K562 (cell line): ENCODE data around the gene HSPA5. TPM values are rescaled to one million over a fixed set of nuclear protein-coding genes. Genes with fewer than 3 reads are reported as not detected.

ENCODE experiments used
- ATAC-seq: fragments of 200-7000 bp; cut with Tn5 transposase; 3 replicates; pipeline ENCODE4 v1.9.1; 2020; ENCODE audit warnings: moderate library complexity
- BruUV-seq: library from RNA; stranded (reverse); fragments of 400-500 nt; replicated peaks from 2 replicates; lab custom pipeline; 2021; lab: Mats Ljungman, UMichigan
- CTCF ChIA-PET: fragments of 300-600 bp; formaldehyde crosslinking; extraction: SDS; loops from one replicate; lab custom pipeline; 2021; ENCODE audit warnings: low intra/inter-chr PET ratio; lab: Yijun Ruan, JAX
- POLR2A ChIA-PET: fragments of 300-600, 350-650 bp; sonication (Branson Sonifier 250); formaldehyde crosslinking; extraction: SDS; loops from one replicate; lab custom pipeline; 2021; ENCODE audit warnings: antibody characterized with exemption, inconsistent platforms; lab: Yijun Ruan, JAX
- DNase-seq, 4 experiments: peaks; one replicate each; pipeline versions ENCODE4 v3.0.0 to v3.0.0-alpha.2; 2011 to 2018; ENCODE audit warnings: low spot score in 3 of 4, mixed read lengths in 3 of 4; ENCODE audit errors: extremely low read depth in 1 of 4
- FAIRE-seq: peaks from 2 replicates; lab custom pipeline; 2011; peaks lifted over from hg19 to GRCh38; lab: Jason Lieb, UNC
- H2AFZ ChIP-seq: 2 replicates; pipeline ENCODE4 v1.6.0; 2011; ENCODE audit warnings: low read depth, low read length, control low read depth, inconsistent platforms
- H3K27ac ChIP-seq: fragments of 200-600 bp; 3 replicates; pipeline ENCODE4 v1.8.0; 2011; ENCODE audit warnings: low read depth, mild to moderate bottlenecking, control low read depth, inconsistent platforms, low read length, moderate library complexity, mixed read lengths; ENCODE audit errors: extremely low read depth
- H3K27me3 ChIP-seq, 2 experiments: fragments of 300-600 bp in 1 of 2; 2 replicates in 1 of 2; 3 replicates in 1 of 2; pipeline versions ENCODE4 v1.6.0 to v1.8.0; 2011; ENCODE audit warnings: inconsistent platforms in 2 of 2, low read length in 2 of 2, mild to moderate bottlenecking in 1 of 2, mixed read lengths in 1 of 2, moderate library complexity in 1 of 2; ENCODE audit not compliant: control insufficient read depth in 2 of 2, insufficient read depth in 2 of 2
- H3K36me3 ChIP-seq: fragments of 300-600 bp; 3 replicates; pipeline ENCODE4 v1.8.0; 2011; ENCODE audit warnings: mild to moderate bottlenecking, low read length, inconsistent platforms; ENCODE audit not compliant: control insufficient read depth, insufficient read depth
- H3K4me1 ChIP-seq, 2 experiments: fragments of 200-600 bp in 1 of 2; replicated peaks in 1 of 2; 2 replicates in 1 of 2; 3 replicates in 1 of 2; pipeline versions ENCODE4 v1.5.1 to v1.8.0; 2011; ENCODE audit warnings: inconsistent platforms in 2 of 2, low read length in 2 of 2, mild to moderate bottlenecking in 1 of 2, mixed read lengths in 1 of 2, moderate library complexity in 1 of 2; ENCODE audit not compliant: control insufficient read depth in 2 of 2, insufficient read depth in 2 of 2
- H3K4me2 ChIP-seq: 2 replicates; pipeline ENCODE4 v1.6.1; 2011; ENCODE audit warnings: low read length, control low read depth, inconsistent platforms, mixed read lengths; ENCODE audit not compliant: insufficient read depth
- H3K4me3 ChIP-seq: fragments of 200-600 bp; sonication (generic), shearing (Covaris generic); 2 replicates; pipeline ENCODE4 v1.5.1; 2016; ENCODE audit warnings: control low read depth, inconsistent platforms
- H3K79me2 ChIP-seq: fragments of 200-600 bp; 3 replicates; pipeline ENCODE4 v1.8.0; 2011; ENCODE audit warnings: low read length, inconsistent platforms; ENCODE audit not compliant: control insufficient read depth, insufficient read depth
- H3K9ac ChIP-seq, 2 experiments: 2 replicates each; pipeline versions ENCODE4 v1.6.0 to v1.6.1; 2011; ENCODE audit warnings: low read depth in 2 of 2, low read length in 2 of 2, control low read depth in 1 of 2, inconsistent platforms in 1 of 2, mild to moderate bottlenecking in 1 of 2, mixed read lengths in 1 of 2; ENCODE audit not compliant: insufficient read depth in 1 of 2
- H3K9me1 ChIP-seq: one replicate; pipeline ENCODE4 v1.6.0; 2011; ENCODE audit warnings: inconsistent platforms, mild to moderate bottlenecking, low read length, moderate library complexity; ENCODE audit not compliant: control insufficient read depth, insufficient read depth
- H3K9me3 ChIP-seq: replicated peaks from 2 replicates; pipeline ENCODE4 v1.5.1; 2011; ENCODE audit warnings: low read depth, low read length, inconsistent platforms; ENCODE audit not compliant: control insufficient read depth, insufficient read depth
- H4K20me1 ChIP-seq: replicated peaks from 2 replicates; pipeline ENCODE4 v1.6.1; 2011; ENCODE audit warnings: low read length, inconsistent platforms, mixed read lengths; ENCODE audit not compliant: control insufficient read depth, insufficient read depth
- GATAD2B ChIP-seq: fragments of 450-650 bp; IDR thresholded peaks from 2 replicates; pipeline ENCODE4 v1.6.1; 2017; ENCODE audit warnings: mild to moderate bottlenecking, borderline replicate concordance
- ILK ChIP-seq: fragments of 450-650 bp; IDR thresholded peaks from 2 replicates; pipeline ENCODE4 v1.6.1; 2016; ENCODE audit warnings: missing genetic modification characterization, low read depth, mild to moderate bottlenecking, missing compliant biosample characterization, moderate library complexity, borderline replicate concordance
- NFXL1 ChIP-seq: fragments of 450-650 bp; formaldehyde crosslinking; IDR thresholded peaks from 2 replicates; pipeline ENCODE4 v1.4.0; 2021; ENCODE audit warnings: mild to moderate bottlenecking
- NONO ChIP-seq, 2 experiments: fragments of 200-400 bp in 1 of 2; fragments of 450-650 bp in 1 of 2; formaldehyde crosslinking in 1 of 2; IDR thresholded peaks; 2 replicates each; pipeline ENCODE4 v1.6.1; 2017; ENCODE audit warnings: low read depth in 2 of 2, mild to moderate bottlenecking in 2 of 2, moderate library complexity in 2 of 2, low read length in 1 of 2
- PRMT5 ChIP-seq: sonication (generic); formaldehyde crosslinking; IDR thresholded peaks from 2 replicates; pipeline ENCODE4 v1.5.0; 2020; ENCODE audit warnings: missing genetic modification reagents
- STAG1 ChIP-seq: sonication (generic); formaldehyde crosslinking; IDR thresholded peaks from 2 replicates; pipeline ENCODE4 v1.5.0; 2020; ENCODE audit warnings: missing genetic modification reagents, borderline replicate concordance
- ZNF121 ChIP-seq: sonication (generic); formaldehyde crosslinking; conservative IDR thresholded peaks from 2 replicates; pipeline ENCODE4 v1.8.0; 2022; ENCODE audit warnings: missing genetic modification reagents
- ZNF140 ChIP-seq: fragments of 250-450 bp; sonication (Bioruptor Pico); IDR thresholded peaks from 2 replicates; pipeline ENCODE4 v1.8.0; 2021; ENCODE audit warnings: moderate library complexity, mild to moderate bottlenecking, inconsistent platforms
- WGBS: fragments of 100-300 bp; shearing (Covaris generic); methylation state at CpG from one replicate; pipeline ENCODE4 v1.1.6; 2016; ENCODE audit warnings: low coverage, mixed read lengths; ENCODE audit not compliant: insufficient coverage; ENCODE audit errors: missing lambda C conversion rate; 5-methylcytosine and 5-hydroxymethylcytosine counted together
- in situ Hi-C: fragments of 300-500 bp; cut with MboI; formaldehyde crosslinking; loops from 4 replicates; pipeline ENCODE4 v1.15.0; 2018; ENCODE audit warnings: inconsistent platforms, mixed read lengths
- intact Hi-C: fragments of 100-400 bp; cut with micrococcal nuclease; formaldehyde crosslinking; loops from 2 replicates; pipeline ENCODE4 v1.14.2; 2022
- polyA plus RNA-seq, 8 experiments: library from polyadenylated mRNA; depleted of rRNA in 4 of 8; stranded (reverse) in 5 of 8; unstranded in 3 of 8; fragments of >200 nt; fragmentation: Nextera tagmentation in 2 of 8; fragmentation: Illumina TruSeq in 1 of 8; extraction: Ambion mirVana in 2 of 8; extraction: Trizol in 1 of 8; gene quantifications; 2 replicates each; pipeline versions ENCODE4 v1.2.1 to v1.2.3, GENCODE V29; 2011 to 2014; ENCODE audit warnings: inconsistent platforms in 1 of 8, missing spikeins in 1 of 8
- total RNA-seq, 7 experiments: library from RNA; depleted of rRNA in 6 of 7; stranded (reverse); fragments of >200 nt in 6 of 7; fragmentation: Illumina TruSeq in 2 of 7; extraction: Trizol in 2 of 7; gene quantifications; 2 replicates each; pipeline versions ENCODE4 v1.2.1 to v1.2.3, GENCODE V29; 2011 to 2021; ENCODE audit warnings: low replicate concordance in 1 of 7
- TF ChIP-seq, protein P1 (sequence below): fragments of 250-450 bp; sonication (Bioruptor Pico); IDR thresholded peaks from 2 replicates; pipeline ENCODE4 v1.9.0; 2021; ENCODE audit warnings: mild to moderate bottlenecking, inconsistent platforms
- TF ChIP-seq, protein P2 (sequence below): fragments of 450-650 bp; formaldehyde crosslinking; IDR thresholded peaks from 2 replicates; pipeline ENCODE4 v1.4.0; 2022; ENCODE audit warnings: missing genetic modification characterization
- TF ChIP-seq, protein P3 (sequence below), 2 experiments: fragments of 450-650 bp in 1 of 2; IDR thresholded peaks; 2 replicates each; pipeline ENCODE4 v1.6.1; 2011 to 2017; ENCODE audit warnings: low read depth in 2 of 2, antibody characterized with exemption in 1 of 2, borderline replicate concordance in 1 of 2, low read length in 1 of 2, mild to moderate bottlenecking in 1 of 2, mixed read lengths in 1 of 2; ENCODE audit not compliant: control insufficient read depth in 1 of 2

The HSPA5 gene
- total and polyA plus RNA-seq, 9 of the 15 experiments (the other 6 are each of a cell fraction or from before 2014, with no cell fraction given), result 48.0 to 265 (median 113) TPM

GRCh38 chr9:125239631-125240597 lies 1.2 kb downstream of the HSPA5 start:
- Histone ChIP-seq H3K79me2 (peaks cover 70% of the 10 kb centered on the region), H3K9me3 (no peaks in the 10 kb centered on the region), H3K27ac (peak overlapping the region; percentile 94), H3K27me3 (no peaks in the 10 kb centered on the region; a peak in 1 of 5 replicates), H3K9me1 (no peaks in the 10 kb centered on the region), H4K20me1 (peaks cover 57% of the 10 kb centered on the region), H2AFZ (no peak overlapping the region), H3K4me2 (peak overlapping the region; percentile 97), H3K36me3 (peaks cover 61% of the 10 kb centered on the region), H3K4me3 (peak overlapping the region; percentile 92), H3K9ac (peak overlapping the region; percentile 96), H3K4me1 (peaks cover 20 to 34% of the 10 kb centered on the region in 2 experiments; a peak in 4 of 5 replicates)
- FAIRE-seq (no peak), ATAC-seq (no peak), DNase-seq (no peak)
- BruUV-seq, result no TSS peak
- ChIA-PET POLR2A (interaction anchor here (0.6 to 2.7 kb wide), 14 partner anchors 11 to 1020 kb away, joined by 3 to 40 read pairs (median 7); partner anchors contain the start of gene GAPVD1), CTCF (no interaction called here)
- intact Hi-C loops (loop anchor here (2.0 to 5.0 kb wide), 2 partner anchors 39 to 373 kb away; partner anchors contain the start of gene RABEPK), in situ Hi-C loops (no loop called here)
- 2% methylated on average over 8 of the region's 8 CpGs for WGBS
- TF ChIP-seq NFXL1 (CRISPR knock-in tag) (peak; percentile 69; the same call in 1 of the 2 replicates), PRMT5 (CRISPR knock-in tag) (no peak), ILK (tag) (no peak), ZNF121 (peak; percentile 53), NONO (IDR thresholded peaks at IDR 0.05; ENCODE audit: low read depth in 2 of 2, low read length in 1 of 2) (0 out of 4 replicates have a peak, but pooled peaks of 1 of the 2 experiments have one; percentile 17), STAG1 (CRISPR knock-in tag) (no peak), GATAD2B (no peak), ZNF140 (CRISPR knock-in tag) (0 out of 2 replicates have a peak, but pooled peaks have one; percentile 4)
- TF ChIP-seq, protein P1, sequence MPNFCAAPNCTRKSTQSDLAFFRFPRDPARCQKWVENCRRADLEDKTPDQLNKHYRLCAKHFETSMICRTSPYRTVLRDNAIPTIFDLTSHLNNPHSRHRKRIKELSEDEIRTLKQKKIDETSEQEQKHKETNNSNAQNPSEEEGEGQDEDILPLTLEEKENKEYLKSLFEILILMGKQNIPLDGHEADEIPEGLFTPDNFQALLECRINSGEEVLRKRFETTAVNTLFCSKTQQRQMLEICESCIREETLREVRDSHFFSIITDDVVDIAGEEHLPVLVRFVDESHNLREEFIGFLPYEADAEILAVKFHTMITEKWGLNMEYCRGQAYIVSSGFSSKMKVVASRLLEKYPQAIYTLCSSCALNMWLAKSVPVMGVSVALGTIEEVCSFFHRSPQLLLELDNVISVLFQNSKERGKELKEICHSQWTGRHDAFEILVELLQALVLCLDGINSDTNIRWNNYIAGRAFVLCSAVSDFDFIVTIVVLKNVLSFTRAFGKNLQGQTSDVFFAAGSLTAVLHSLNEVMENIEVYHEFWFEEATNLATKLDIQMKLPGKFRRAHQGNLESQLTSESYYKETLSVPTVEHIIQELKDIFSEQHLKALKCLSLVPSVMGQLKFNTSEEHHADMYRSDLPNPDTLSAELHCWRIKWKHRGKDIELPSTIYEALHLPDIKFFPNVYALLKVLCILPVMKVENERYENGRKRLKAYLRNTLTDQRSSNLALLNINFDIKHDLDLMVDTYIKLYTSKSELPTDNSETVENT (CRISPR knock-in tag), result no peak
- TF ChIP-seq, protein P2, sequence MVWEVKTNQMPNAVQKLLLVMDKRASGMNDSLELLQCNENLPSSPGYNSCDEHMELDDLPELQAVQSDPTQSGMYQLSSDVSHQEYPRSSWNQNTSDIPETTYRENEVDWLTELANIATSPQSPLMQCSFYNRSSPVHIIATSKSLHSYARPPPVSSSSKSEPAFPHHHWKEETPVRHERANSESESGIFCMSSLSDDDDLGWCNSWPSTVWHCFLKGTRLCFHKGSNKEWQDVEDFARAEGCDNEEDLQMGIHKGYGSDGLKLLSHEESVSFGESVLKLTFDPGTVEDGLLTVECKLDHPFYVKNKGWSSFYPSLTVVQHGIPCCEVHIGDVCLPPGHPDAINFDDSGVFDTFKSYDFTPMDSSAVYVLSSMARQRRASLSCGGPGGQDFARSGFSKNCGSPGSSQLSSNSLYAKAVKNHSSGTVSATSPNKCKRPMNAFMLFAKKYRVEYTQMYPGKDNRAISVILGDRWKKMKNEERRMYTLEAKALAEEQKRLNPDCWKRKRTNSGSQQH (CRISPR knock-in tag), result peak; percentile 26; the same call in 1 of the 2 replicates
- TF ChIP-seq, protein P3, sequence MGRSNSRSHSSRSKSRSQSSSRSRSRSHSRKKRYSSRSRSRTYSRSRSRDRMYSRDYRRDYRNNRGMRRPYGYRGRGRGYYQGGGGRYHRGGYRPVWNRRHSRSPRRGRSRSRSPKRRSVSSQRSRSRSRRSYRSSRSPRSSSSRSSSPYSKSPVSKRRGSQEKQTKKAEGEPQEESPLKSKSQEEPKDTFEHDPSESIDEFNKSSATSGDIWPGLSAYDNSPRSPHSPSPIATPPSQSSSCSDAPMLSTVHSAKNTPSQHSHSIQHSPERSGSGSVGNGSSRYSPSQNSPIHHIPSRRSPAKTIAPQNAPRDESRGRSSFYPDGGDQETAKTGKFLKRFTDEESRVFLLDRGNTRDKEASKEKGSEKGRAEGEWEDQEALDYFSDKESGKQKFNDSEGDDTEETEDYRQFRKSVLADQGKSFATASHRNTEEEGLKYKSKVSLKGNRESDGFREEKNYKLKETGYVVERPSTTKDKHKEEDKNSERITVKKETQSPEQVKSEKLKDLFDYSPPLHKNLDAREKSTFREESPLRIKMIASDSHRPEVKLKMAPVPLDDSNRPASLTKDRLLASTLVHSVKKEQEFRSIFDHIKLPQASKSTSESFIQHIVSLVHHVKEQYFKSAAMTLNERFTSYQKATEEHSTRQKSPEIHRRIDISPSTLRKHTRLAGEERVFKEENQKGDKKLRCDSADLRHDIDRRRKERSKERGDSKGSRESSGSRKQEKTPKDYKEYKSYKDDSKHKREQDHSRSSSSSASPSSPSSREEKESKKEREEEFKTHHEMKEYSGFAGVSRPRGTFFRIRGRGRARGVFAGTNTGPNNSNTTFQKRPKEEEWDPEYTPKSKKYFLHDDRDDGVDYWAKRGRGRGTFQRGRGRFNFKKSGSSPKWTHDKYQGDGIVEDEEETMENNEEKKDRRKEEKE (IDR thresholded peaks at IDR 0.05; ENCODE audit: borderline replicate concordance in 1 of 2, control insufficient read depth in 1 of 2, low read depth in 2 of 2, low read length in 1 of 2), result 0 out of 4 replicates have a peak, but pooled peaks of 1 of the 2 experiments have one; percentile 50
